NT2/D1 (cell line): Measurements from ENCODE around the gene MST1.

Source experiments
- DNase-seq: peaks from one replicate; pipeline ENCODE4 v3.0.0-alpha.2; 2011; ENCODE audit warnings: low read depth, low spot score
- H3K27me3 ChIP-seq: 2 replicates; pipeline ENCODE4 v1.6.0; 2011; ENCODE audit warnings: mild to moderate bottlenecking; ENCODE audit not compliant: insufficient read length, insufficient read depth
- H3K36me3 ChIP-seq: 2 replicates; pipeline ENCODE4 v1.6.1; 2011; ENCODE audit warnings: mild to moderate bottlenecking, low read length, mixed read lengths; ENCODE audit not compliant: insufficient read depth, insufficient read length
- H3K4me1 ChIP-seq: 2 replicates; pipeline ENCODE4 v1.5.1; 2011; ENCODE audit not compliant: insufficient read depth, insufficient read length
- H3K4me3 ChIP-seq: 2 replicates; pipeline ENCODE4 v1.5.1; 2011; ENCODE audit warnings: low read depth; ENCODE audit not compliant: insufficient read length
- H3K9ac ChIP-seq: 2 replicates; pipeline ENCODE4 v1.6.0; 2011; ENCODE audit warnings: low read depth; ENCODE audit not compliant: insufficient read length
- H3K9me3 ChIP-seq: 2 replicates; pipeline ENCODE4 v1.5.1; 2011; ENCODE audit warnings: mild to moderate bottlenecking, low read length; ENCODE audit not compliant: insufficient read depth
- SUZ12 ChIP-seq: IDR thresholded peaks from 2 replicates; pipeline ENCODE4 v1.6.1; 2011; ENCODE audit not compliant: insufficient read length, insufficient read depth; ENCODE audit errors: extremely low read depth
- YY1 ChIP-seq: IDR thresholded peaks from 2 replicates; pipeline ENCODE4 v1.6.1; 2011; ENCODE audit not compliant: insufficient read length, insufficient read depth
- ZNF274 ChIP-seq: IDR thresholded peaks from 2 replicates; pipeline ENCODE4 v1.6.1; 2011; ENCODE audit warnings: mild to moderate bottlenecking, low read depth, low read length

Gene MST1

GRCh38 chr3:49712631-49713317, 23.5 kb upstream of the MST1 start:
- no peak for DNase-seq
- H3K9me3 ChIP-seq, result no peaks in the 10 kb centered on the region
- H3K4me1 ChIP-seq, result peaks cover 22% of the 10 kb centered on the region
- H3K4me3 ChIP-seq, result no peak overlapping the region
- TF ChIP-seq ZNF274 (no peak), YY1 (no peak), SUZ12 (no peak)
- H3K27me3 ChIP-seq, result no peaks in the 10 kb centered on the region
- H3K9ac ChIP-seq, result peak overlapping the region; percentile 23
- peaks cover 56% of the 10 kb centered on the region for H3K36me3 ChIP-seq

- Histone ChIP-seq H3K9ac (peak overlapping the region; percentile 23), H3K4me1 (peaks cover 20% of the 10 kb centered on the region)
Observed at GRCh38 chr3:49712166-49712565, 22.9 kb upstream of the MST1 start.

GRCh38 chr3:49711489-49711888, 22.2 kb upstream of the MST1 start:
- peaks cover 49% of the 10 kb centered on the region for H3K36me3 ChIP-seq
- no peak for DNase-seq
- no peak overlapping the region for H3K9ac ChIP-seq
- H3K4me3 ChIP-seq, result no peak overlapping the region
- peaks cover 18% of the 10 kb centered on the region for H3K4me1 ChIP-seq
- H3K9me3 ChIP-seq, result no peaks in the 10 kb centered on the region
- no peaks in the 10 kb centered on the region for H3K27me3 ChIP-seq
- no peak for TF ChIP-seq SUZ12

More at GRCh38 chr3:49712166-49712565, 22.9 kb upstream of the MST1 start:
- Histone ChIP-seq H3K4me3 (no peak overlapping the region), H3K27me3 (no peaks in the 10 kb centered on the region), H3K36me3 (peaks cover 50% of the 10 kb centered on the region), H3K9me3 (no peaks in the 10 kb centered on the region)
- DNase-seq, result no peak
- TF ChIP-seq YY1 (no peak), SUZ12 (no peak), ZNF274 (no peak)

- Histone ChIP-seq H3K9ac (no peak overlapping the region), H3K9me3 (no peaks in the 10 kb centered on the region), H3K4me3 (no peak overlapping the region), H3K36me3 (peaks cover 49% of the 10 kb centered on the region), H3K27me3 (no peaks in the 10 kb centered on the region), H3K4me1 (peaks cover 20% of the 10 kb centered on the region)
- DNase-seq, result no peak
- no peak for TF ChIP-seq YY1
- no peak for TF ChIP-seq SUZ12
- no peak for TF ChIP-seq ZNF274
Observed at GRCh38 chr3:49709852-49710251, 20.6 kb upstream of the MST1 start.

GRCh38 chr3:49707113-49707480, 17.8 kb upstream of the MST1 start:
- Histone ChIP-seq H3K4me1 (peaks cover 19% of the 10 kb centered on the region), H3K36me3 (peaks cover 59% of the 10 kb centered on the region), H3K4me3 (no peak overlapping the region), H3K9me3 (no peaks in the 10 kb centered on the region), H3K9ac (no peak overlapping the region), H3K27me3 (no peaks in the 10 kb centered on the region)
- no peak for DNase-seq
- no peak for TF ChIP-seq YY1
- TF ChIP-seq ZNF274, result no peak
- TF ChIP-seq SUZ12, result no peak

- Histone ChIP-seq H3K4me3 (no peak overlapping the region), H3K9ac (no peak overlapping the region), H3K9me3 (no peaks in the 10 kb centered on the region), H3K27me3 (no peaks in the 10 kb centered on the region), H3K36me3 (peaks cover 62% of the 10 kb centered on the region), H3K4me1 (peaks cover 18% of the 10 kb centered on the region)
- no peak for DNase-seq
- no peak for TF ChIP-seq SUZ12
- no peak for TF ChIP-seq YY1
- no peak for TF ChIP-seq ZNF274
Observed at GRCh38 chr3:49706456-49707112, 17.3 kb upstream of the MST1 start.

GRCh38 chr3:49705390-49705960, 16.2 kb upstream of the MST1 start:
- no peak for TF ChIP-seq YY1
- TF ChIP-seq SUZ12, result no peak
- TF ChIP-seq ZNF274, result no peak
- Histone ChIP-seq H3K36me3 (peaks cover 68% of the 10 kb centered on the region), H3K4me1 (peaks cover 21% of the 10 kb centered on the region), H3K4me3 (no peak overlapping the region), H3K27me3 (no peaks in the 10 kb centered on the region), H3K9ac (no peak overlapping the region), H3K9me3 (no peaks in the 10 kb centered on the region)
- no peak for DNase-seq
